ENCODE measurements around the gene PML.

DNA sequence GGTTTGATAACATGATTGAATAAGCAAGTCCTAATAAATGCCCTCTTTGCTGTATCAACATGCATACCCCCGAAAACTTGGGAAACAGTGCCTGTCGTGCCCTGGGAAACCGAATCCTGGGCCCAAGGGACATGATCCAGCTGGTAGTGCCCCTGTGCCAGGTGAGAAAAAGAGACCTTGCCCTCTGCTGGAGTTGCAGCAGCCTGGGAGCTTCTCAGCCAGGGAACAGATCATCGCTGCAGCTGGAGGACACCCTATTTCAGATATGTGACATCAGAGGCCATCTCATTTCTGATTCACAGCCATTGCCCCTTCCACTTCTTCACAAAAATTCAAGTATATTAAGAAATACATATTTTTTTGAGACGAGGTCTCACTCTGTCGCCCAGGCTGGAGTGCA, 34.7 kb upstream of the PML start:
- TF ChIP-seq, protein P1, sequence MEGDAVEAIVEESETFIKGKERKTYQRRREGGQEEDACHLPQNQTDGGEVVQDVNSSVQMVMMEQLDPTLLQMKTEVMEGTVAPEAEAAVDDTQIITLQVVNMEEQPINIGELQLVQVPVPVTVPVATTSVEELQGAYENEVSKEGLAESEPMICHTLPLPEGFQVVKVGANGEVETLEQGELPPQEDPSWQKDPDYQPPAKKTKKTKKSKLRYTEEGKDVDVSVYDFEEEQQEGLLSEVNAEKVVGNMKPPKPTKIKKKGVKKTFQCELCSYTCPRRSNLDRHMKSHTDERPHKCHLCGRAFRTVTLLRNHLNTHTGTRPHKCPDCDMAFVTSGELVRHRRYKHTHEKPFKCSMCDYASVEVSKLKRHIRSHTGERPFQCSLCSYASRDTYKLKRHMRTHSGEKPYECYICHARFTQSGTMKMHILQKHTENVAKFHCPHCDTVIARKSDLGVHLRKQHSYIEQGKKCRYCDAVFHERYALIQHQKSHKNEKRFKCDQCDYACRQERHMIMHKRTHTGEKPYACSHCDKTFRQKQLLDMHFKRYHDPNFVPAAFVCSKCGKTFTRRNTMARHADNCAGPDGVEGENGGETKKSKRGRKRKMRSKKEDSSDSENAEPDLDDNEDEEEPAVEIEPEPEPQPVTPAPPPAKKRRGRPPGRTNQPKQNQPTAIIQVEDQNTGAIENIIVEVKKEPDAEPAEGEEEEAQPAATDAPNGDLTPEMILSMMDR (optimal IDR thresholded peaks at IDR 0.05 in 1 of 3, IDR thresholded peaks at IDR 0.05 in 1 of 3, conservative IDR thresholded peaks at IDR 0.05 in 1 of 3; ENCODE audit: extremely low read depth in 1 of 3, insufficient read depth in 2 of 3, low read length in 3 of 3): no peak
- no peak for TF ChIP-seq EZH2 (IDR thresholded peaks at IDR 0.05; ENCODE audit: low read length)

Measured in keratinocyte (primary cell).